ACC112 (cell line): Measurements from ENCODE around the gene HAS3.
A peak's percentile ranks its signal among the peaks of the same experiment; 100 is the strongest.
"Not testable (repeated sequence)": the region's sequence is repeated elsewhere in the genome, so short reads cannot be mapped to it uniquely, and the experiment has no call there.

Experiments
- H2AFZ ChIP-seq: fragments of 200-600 bp; sonication (generic); one replicate; pipeline ENCODE4 v1.6.0; 2017; ENCODE audit warnings: antibody characterized with exemption, low read length; ENCODE audit not compliant: unreplicated experiment
- H3K27ac ChIP-seq: fragments of 200-600 bp; sonication (generic); 2 replicates; pipeline ENCODE4 v1.5.1; 2014; ENCODE audit warnings: low read depth, mild to moderate bottlenecking, antibody characterized with exemption, low read length, moderate library complexity
- H3K27me3 ChIP-seq: fragments of 200-600 bp; sonication (generic); 2 replicates; pipeline ENCODE4 v1.6.1; 2014; ENCODE audit warnings: mild to moderate bottlenecking, antibody characterized with exemption, low read length, moderate library complexity, mixed read lengths; ENCODE audit not compliant: insufficient read depth
- H3K36me3 ChIP-seq: fragments of 200-600 bp; sonication (generic); 2 replicates; pipeline ENCODE4 v1.6.1; 2016; ENCODE audit warnings: mild to moderate bottlenecking, antibody characterized with exemption, low read length, moderate library complexity, mixed read lengths; ENCODE audit not compliant: insufficient read depth
- H3K4me1 ChIP-seq: fragments of 200-600 bp; sonication (generic); one replicate; pipeline ENCODE4 v1.6.1; 2016; ENCODE audit warnings: low read length, mixed read lengths; ENCODE audit not compliant: insufficient read depth, unreplicated experiment, control insufficient read depth
- H3K4me3 ChIP-seq: fragments of 200-600 bp; sonication (generic); 2 replicates; pipeline ENCODE4 v1.5.1; 2014; ENCODE audit warnings: mild to moderate bottlenecking, low read depth, low read length
- H3K79me2 ChIP-seq: fragments of 200-600 bp; sonication (generic); one replicate; pipeline ENCODE4 v1.6.0; 2016; ENCODE audit warnings: low read length; ENCODE audit not compliant: control insufficient read depth, unreplicated experiment, insufficient read depth

The HAS3 gene

GRCh38 chr16:69143116-69143515 lies 37.7 kb downstream of the HAS3 start:
- H3K27me3 ChIP-seq = no peaks in the 10 kb centered on the region
- peaks cover 38% of the 10 kb centered on the region for H3K36me3 ChIP-seq
- peaks cover 23% of the 10 kb centered on the region for H3K79me2 ChIP-seq
- H3K4me3 ChIP-seq = no peak overlapping the region
- H2AFZ ChIP-seq = no peak overlapping the region
- H3K27ac ChIP-seq = no peak overlapping the region
- no peaks in the 10 kb centered on the region for H3K4me1 ChIP-seq

GRCh38 chr16:69145658-69146057 lies 40.2 kb downstream of the HAS3 start:
- Histone ChIP-seq H3K27ac (peak overlapping the region; percentile 45), H3K36me3 (peaks cover 27% of the 10 kb centered on the region), H3K79me2 (peaks cover 17% of the 10 kb centered on the region), H3K4me3 (0 out of 2 replicates have a peak overlapping the region, but pooled peaks have one; percentile 5), H3K4me1 (no peaks in the 10 kb centered on the region), H2AFZ (no peak overlapping the region), H3K27me3 (no peaks in the 10 kb centered on the region)

GRCh38 chr16:69149621-69150020 lies 44.2 kb downstream of the HAS3 start:
- H3K27me3 ChIP-seq, H3K79me2 ChIP-seq, H2AFZ ChIP-seq, H3K4me3 ChIP-seq, H3K4me1 ChIP-seq, H3K27ac ChIP-seq: not testable (repeated sequence)
- peaks cover 26% of the 10 kb centered on the region for H3K36me3 ChIP-seq

DNA sequence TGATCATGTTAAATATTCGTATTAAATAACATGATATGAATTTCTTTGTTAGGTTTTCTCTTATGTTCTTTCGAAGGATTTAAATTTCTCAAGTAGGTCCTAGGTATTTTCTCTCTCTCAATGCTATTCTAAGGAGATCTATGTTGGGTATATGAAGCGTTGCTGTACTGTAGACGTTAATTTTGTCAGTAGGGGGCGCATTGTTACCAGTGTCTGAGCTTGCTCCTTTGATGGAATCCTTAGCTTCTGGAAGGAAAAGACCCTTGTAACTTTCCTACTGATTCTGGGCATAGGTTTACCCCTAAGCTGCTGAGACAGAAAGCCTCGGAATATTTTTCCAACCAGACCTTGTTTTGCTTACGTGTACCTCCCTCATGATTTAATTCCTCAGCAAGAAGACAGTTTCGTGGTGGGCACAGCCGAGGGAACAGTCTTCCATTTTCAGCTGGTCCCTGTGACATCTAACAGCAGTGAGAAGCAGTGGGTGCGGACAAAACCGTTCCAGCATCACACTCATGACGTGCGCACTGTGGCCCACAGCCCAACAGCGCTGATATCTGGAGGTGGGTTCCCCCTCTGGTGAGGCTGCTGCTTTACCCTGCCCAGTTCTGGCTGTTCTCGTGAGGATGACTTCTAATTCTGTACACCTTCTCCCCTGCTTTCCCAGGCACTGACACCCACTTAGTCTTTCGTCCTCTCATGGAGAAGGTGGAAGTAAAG lies 44.9 kb downstream of the HAS3 start:
- Histone ChIP-seq H2AFZ (no peak overlapping the region), H3K79me2 (peaks cover 4% of the 10 kb centered on the region), H3K27me3 (no peaks in the 10 kb centered on the region), H3K4me1 (no peaks in the 10 kb centered on the region), H3K36me3 (peaks cover 31% of the 10 kb centered on the region), H3K4me3 (no peak overlapping the region), H3K27ac (no peak overlapping the region)

DNA sequence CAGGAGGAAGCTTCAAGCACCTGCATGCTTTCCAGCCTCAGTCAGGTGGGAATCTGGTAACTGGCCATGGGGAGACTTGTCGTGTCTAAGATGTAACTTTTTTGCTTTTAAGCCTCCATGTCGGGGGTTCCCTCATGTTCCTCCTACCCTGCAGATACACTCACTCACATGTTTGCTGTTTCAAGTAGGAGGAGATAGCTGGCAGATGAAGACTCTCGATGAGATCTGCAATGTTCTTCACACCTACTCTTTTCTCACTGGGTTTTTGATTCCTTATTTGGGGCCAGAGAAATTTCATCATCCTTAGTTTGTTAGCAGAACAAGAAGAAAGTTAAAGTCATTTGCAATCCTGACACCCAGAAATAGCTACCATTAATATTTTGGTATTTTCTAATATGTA lies 51.7 kb downstream of the HAS3 start:
- H3K36me3 ChIP-seq = peaks cover 44% of the 10 kb centered on the region
- H2AFZ ChIP-seq = no peak overlapping the region

GRCh38 chr16:69160192-69160591 lies 54.7 kb downstream of the HAS3 start:
- no peaks in the 10 kb centered on the region for H3K27me3 ChIP-seq
- no peaks in the 10 kb centered on the region for H3K79me2 ChIP-seq
- no peak overlapping the region for H2AFZ ChIP-seq
- no peaks in the 10 kb centered on the region for H3K4me1 ChIP-seq
- H3K27ac ChIP-seq = no peak overlapping the region
- H3K4me3 ChIP-seq = no peak overlapping the region
- peaks cover 34% of the 10 kb centered on the region for H3K36me3 ChIP-seq

More for the DNA sequence above, 51.7 kb downstream of the HAS3 start:
- Histone ChIP-seq H3K4me1 (no peaks in the 10 kb centered on the region), H3K4me3 (no peak overlapping the region), H3K27me3 (no peaks in the 10 kb centered on the region), H3K79me2 (no peaks in the 10 kb centered on the region), H3K27ac (no peak overlapping the region)

DNA sequence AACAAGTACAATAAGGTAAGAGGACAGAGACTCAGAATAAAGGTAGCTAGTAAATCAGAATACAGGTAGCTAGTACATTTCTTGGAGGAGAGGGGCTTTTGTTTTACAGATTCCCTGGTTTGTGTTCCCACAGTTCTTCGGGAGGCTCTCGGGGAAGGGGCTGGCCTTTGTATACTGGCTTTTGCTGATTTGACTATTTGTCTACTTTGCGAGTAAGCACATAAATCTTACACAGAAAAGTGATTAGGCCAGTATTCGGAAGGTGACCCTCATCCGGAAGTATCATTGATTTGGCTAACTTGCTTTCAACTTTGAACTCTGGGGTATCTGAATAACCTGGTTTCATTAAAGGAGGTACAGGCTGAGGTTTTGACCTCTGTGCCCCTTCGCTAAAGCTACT lies 60.1 kb downstream of the HAS3 start:
- H3K4me1 ChIP-seq = peaks cover 22% of the 10 kb centered on the region
- peaks cover 29% of the 10 kb centered on the region for H3K36me3 ChIP-seq
- no peaks in the 10 kb centered on the region for H3K27me3 ChIP-seq
- no peak overlapping the region for H2AFZ ChIP-seq
- no peaks in the 10 kb centered on the region for H3K79me2 ChIP-seq
- H3K27ac ChIP-seq = 0 out of 2 replicates have a peak overlapping the region, but pooled peaks have one; percentile 26
- H3K4me3 ChIP-seq = no peak overlapping the region

- Histone ChIP-seq H2AFZ (no peak overlapping the region), H3K4me1 (peaks cover 23% of the 10 kb centered on the region), H3K4me3 (peak overlapping the region; percentile 7; the same call in 1 of the 2 replicates), H3K36me3 (peaks cover 24% of the 10 kb centered on the region), H3K27me3 (no peaks in the 10 kb centered on the region), H3K27ac (peak overlapping the region; percentile 61), H3K79me2 (no peaks in the 10 kb centered on the region)
Measured at GRCh38 chr16:69166221-69166833, 60.9 kb downstream of the HAS3 start.

GRCh38 chr16:69166946-69167930 lies 61.8 kb downstream of the HAS3 start:
- H3K4me3 ChIP-seq = peak overlapping the region; percentile 7; the same call in 1 of the 2 replicates
- no peaks in the 10 kb centered on the region for H3K27me3 ChIP-seq
- peaks cover 31% of the 10 kb centered on the region for H3K4me1 ChIP-seq
- no peak overlapping the region for H2AFZ ChIP-seq
- H3K36me3 ChIP-seq = peaks cover 19% of the 10 kb centered on the region
- no peaks in the 10 kb centered on the region for H3K79me2 ChIP-seq
- H3K27ac ChIP-seq = peak overlapping the region; percentile 61
